T-helper 2 cell treated with Interferon-gamma antibody and Interleukin-4, amounts not matched to agents 5 μg/mL and 100 μg/mL, for 36 hours (primary cell): ENCODE measurements around the gene JPH3.
A peak's percentile ranks its signal among the peaks of the same experiment; 100 is the strongest.

Experiments used
- DNase-seq: peaks from one replicate; pipeline ENCODE4 v3.0.0; 2021; ENCODE audit warnings: low spot score
- H3K27ac Mint-ChIP-seq: one replicate; pipeline ENCODE4 v1.8.0; 2021; ENCODE audit warnings: mild to moderate bottlenecking, mixed read lengths
- H3K27me3 Mint-ChIP-seq: one replicate; pipeline ENCODE4 v1.8.0; 2021; ENCODE audit warnings: low read depth, mixed read lengths
- H3K36me3 Mint-ChIP-seq: one replicate; pipeline ENCODE4 v1.8.0; 2021; ENCODE audit warnings: low read depth, mixed read lengths
- H3K4me1 Mint-ChIP-seq: one replicate; pipeline ENCODE4 v1.8.0; 2021; ENCODE audit warnings: low read depth, mixed read lengths
- H3K4me3 Mint-ChIP-seq: one replicate; pipeline ENCODE4 v1.8.0; 2022; ENCODE audit warnings: mild to moderate bottlenecking, moderate library complexity, mixed read lengths
- H3K9me3 Mint-ChIP-seq: one replicate; pipeline ENCODE4 v1.8.0; 2021; ENCODE audit warnings: mixed read lengths

The JPH3 gene

GRCh38 chr16:87635541-87636049, 33.3 kb downstream of the JPH3 start:
- H3K4me1 Mint-ChIP-seq = peaks cover 6% of the 10 kb centered on the region
- H3K27ac Mint-ChIP-seq = no peak overlapping the region
- no peaks in the 10 kb centered on the region for H3K36me3 Mint-ChIP-seq
- peaks cover 11% of the 10 kb centered on the region for H3K27me3 Mint-ChIP-seq
- H3K9me3 Mint-ChIP-seq = no peaks in the 10 kb centered on the region
- peak; percentile 39 for DNase-seq
- H3K4me3 Mint-ChIP-seq = peak overlapping the region; percentile 59

GRCh38 chr16:87636050-87636684, 33.9 kb downstream of the JPH3 start:
- Mint-ChIP-seq H3K4me1 (peaks cover 6% of the 10 kb centered on the region), H3K36me3 (no peaks in the 10 kb centered on the region), H3K9me3 (no peaks in the 10 kb centered on the region), H3K4me3 (peak overlapping the region; percentile 26), H3K27ac (no peak overlapping the region), H3K27me3 (peaks cover 11% of the 10 kb centered on the region)
- peak; percentile 68 for DNase-seq

GRCh38 chr16:87636741-87637140, 34.4 kb downstream of the JPH3 start:
- H3K4me1 Mint-ChIP-seq = peaks cover 6% of the 10 kb centered on the region
- H3K27me3 Mint-ChIP-seq = peaks cover 8% of the 10 kb centered on the region
- no peak overlapping the region for H3K27ac Mint-ChIP-seq
- DNase-seq = no peak
- no peaks in the 10 kb centered on the region for H3K36me3 Mint-ChIP-seq
- H3K9me3 Mint-ChIP-seq = no peaks in the 10 kb centered on the region
- no peak overlapping the region for H3K4me3 Mint-ChIP-seq

- no peak for DNase-seq
- Mint-ChIP-seq H3K27ac (no peak overlapping the region), H3K27me3 (peaks cover 8% of the 10 kb centered on the region), H3K4me1 (peaks cover 6% of the 10 kb centered on the region), H3K36me3 (no peaks in the 10 kb centered on the region), H3K9me3 (no peaks in the 10 kb centered on the region), H3K4me3 (no peak overlapping the region)
These were observed 35.0 kb downstream of the JPH3 start for GRCh38 chr16:87637357-87637756.

- Mint-ChIP-seq H3K27ac (no peak overlapping the region), H3K9me3 (no peaks in the 10 kb centered on the region), H3K4me3 (no peak overlapping the region), H3K4me1 (peaks cover 6% of the 10 kb centered on the region), H3K36me3 (no peaks in the 10 kb centered on the region), H3K27me3 (peaks cover 8% of the 10 kb centered on the region)
- DNase-seq = no peak
These were observed 36.4 kb downstream of the JPH3 start for GRCh38 chr16:87638736-87639135.

GRCh38 chr16:87641721-87642120, 39.4 kb downstream of the JPH3 start:
- DNase-seq = no peak
- H3K36me3 Mint-ChIP-seq = no peaks in the 10 kb centered on the region
- H3K9me3 Mint-ChIP-seq = no peaks in the 10 kb centered on the region
- peaks cover 5% of the 10 kb centered on the region for H3K27me3 Mint-ChIP-seq
- no peak overlapping the region for H3K27ac Mint-ChIP-seq
- H3K4me3 Mint-ChIP-seq = no peak overlapping the region
- no peaks in the 10 kb centered on the region for H3K4me1 Mint-ChIP-seq

GRCh38 chr16:87642491-87642890, 40.2 kb downstream of the JPH3 start:
- Mint-ChIP-seq H3K4me1 (no peaks in the 10 kb centered on the region), H3K36me3 (no peaks in the 10 kb centered on the region), H3K9me3 (no peaks in the 10 kb centered on the region), H3K27ac (no peak overlapping the region), H3K4me3 (no peak overlapping the region), H3K27me3 (peaks cover 2% of the 10 kb centered on the region)
- DNase-seq = no peak

- Mint-ChIP-seq H3K36me3 (no peaks in the 10 kb centered on the region), H3K9me3 (no peaks in the 10 kb centered on the region), H3K4me1 (peaks cover 3% of the 10 kb centered on the region), H3K27me3 (peaks cover 8% of the 10 kb centered on the region), H3K4me3 (no peak overlapping the region), H3K27ac (no peak overlapping the region)
- DNase-seq = no peak
These were observed 41.9 kb downstream of the JPH3 start for GRCh38 chr16:87644186-87644585.

GRCh38 chr16:87644596-87644995, 42.3 kb downstream of the JPH3 start:
- H3K27ac Mint-ChIP-seq = no peak overlapping the region
- H3K9me3 Mint-ChIP-seq = no peaks in the 10 kb centered on the region
- peaks cover 3% of the 10 kb centered on the region for H3K4me1 Mint-ChIP-seq
- no peak overlapping the region for H3K4me3 Mint-ChIP-seq
- H3K36me3 Mint-ChIP-seq = no peaks in the 10 kb centered on the region
- no peak for DNase-seq
- H3K27me3 Mint-ChIP-seq = peaks cover 8% of the 10 kb centered on the region

- Mint-ChIP-seq H3K27me3 (peaks cover 11% of the 10 kb centered on the region), H3K9me3 (no peaks in the 10 kb centered on the region), H3K4me1 (peaks cover 3% of the 10 kb centered on the region), H3K27ac (no peak overlapping the region), H3K36me3 (no peaks in the 10 kb centered on the region), H3K4me3 (no peak overlapping the region)
- DNase-seq = no peak
These were observed 43.5 kb downstream of the JPH3 start for GRCh38 chr16:87645802-87646201.

GRCh38 chr16:87647431-87648185, 45.3 kb downstream of the JPH3 start:
- DNase-seq = no peak
- no peak overlapping the region for H3K4me3 Mint-ChIP-seq
- peaks cover 11% of the 10 kb centered on the region for H3K27me3 Mint-ChIP-seq
- H3K27ac Mint-ChIP-seq = no peak overlapping the region
- no peaks in the 10 kb centered on the region for H3K9me3 Mint-ChIP-seq
- peaks cover 3% of the 10 kb centered on the region for H3K4me1 Mint-ChIP-seq
- H3K36me3 Mint-ChIP-seq = no peaks in the 10 kb centered on the region

- no peak overlapping the region for H3K27ac Mint-ChIP-seq
- no peak overlapping the region for H3K4me3 Mint-ChIP-seq
- peaks cover 11% of the 10 kb centered on the region for H3K27me3 Mint-ChIP-seq
These were observed 45.9 kb downstream of the JPH3 start for GRCh38 chr16:87648236-87648635.

GRCh38 chr16:87648698-87649487, 46.6 kb downstream of the JPH3 start:
- H3K27me3 Mint-ChIP-seq = peaks cover 11% of the 10 kb centered on the region
- DNase-seq = no peak
- no peaks in the 10 kb centered on the region for H3K36me3 Mint-ChIP-seq
- no peak overlapping the region for H3K4me3 Mint-ChIP-seq
- H3K4me1 Mint-ChIP-seq = peaks cover 3% of the 10 kb centered on the region
- no peaks in the 10 kb centered on the region for H3K9me3 Mint-ChIP-seq
- no peak overlapping the region for H3K27ac Mint-ChIP-seq

More at GRCh38 chr16:87648236-87648635, 45.9 kb downstream of the JPH3 start:
- Mint-ChIP-seq H3K4me1 (peaks cover 3% of the 10 kb centered on the region), H3K36me3 (no peaks in the 10 kb centered on the region), H3K9me3 (no peaks in the 10 kb centered on the region)
- DNase-seq = no peak

- Mint-ChIP-seq H3K27me3 (peaks cover 13% of the 10 kb centered on the region), H3K36me3 (no peaks in the 10 kb centered on the region), H3K9me3 (no peaks in the 10 kb centered on the region), H3K27ac (no peak overlapping the region), H3K4me1 (peaks cover 3% of the 10 kb centered on the region), H3K4me3 (no peak overlapping the region)
- no peak for DNase-seq
These were observed 50.1 kb downstream of the JPH3 start for GRCh38 chr16:87652386-87652785.
